A673 (cell line): ENCODE results near the gene TRIM10. TPM values are rescaled to one million over a fixed set of nuclear protein-coding genes. Genes with fewer than 3 reads are reported as not detected.
"Not testable (repeated sequence)": the region's sequence is repeated elsewhere in the genome, so short reads cannot be mapped to it uniquely, and the experiment has no call there.

Experiments used
- BruUV-seq: library from RNA; stranded (reverse); fragments of 400-500 nt; replicated peaks from 2 replicates; lab custom pipeline; 2021; lab: Mats Ljungman, UMichigan
- CTCF ChIA-PET: fragments of 300-600 bp; sonication (Branson Sonifier 250); formaldehyde crosslinking; loops from one replicate; lab custom pipeline; 2022; ENCODE audit warnings: antibody characterized with exemption; lab: Charles Lee
- POLR2A ChIA-PET: fragments of 300-600 bp; sonication (Branson Sonifier 250); formaldehyde crosslinking; loops from one replicate; lab custom pipeline; 2022; ENCODE audit warnings: antibody characterized with exemption; ENCODE audit not compliant: low non-redundant PET; lab: Charles Lee
- DNase-seq: peaks from one replicate; pipeline ENCODE4 v3.0.0-alpha.2; 2015; ENCODE audit warnings: low spot score
- H3K27ac ChIP-seq: fragments of 200-600 bp; sonication (generic); 2 replicates; pipeline ENCODE4 v1.5.1; 2016; ENCODE audit warnings: mixed run types, low read depth, mild to moderate bottlenecking, mixed read lengths, antibody characterized with exemption, low read length; ENCODE audit not compliant: poor library complexity, severe bottlenecking
- H3K27me3 ChIP-seq: fragments of 200-600 bp; sonication (generic); replicated peaks from 2 replicates; pipeline ENCODE4 v1.6.1; 2017; ENCODE audit warnings: mixed run types, low read depth, mild to moderate bottlenecking, mixed read lengths, antibody characterized with exemption, low read length; ENCODE audit not compliant: insufficient read depth, poor library complexity
- H3K36me3 ChIP-seq: fragments of 200-600 bp; sonication (generic); 2 replicates; pipeline ENCODE4 v1.6.1; 2016; ENCODE audit warnings: mixed run types, mild to moderate bottlenecking, mixed read lengths, antibody characterized with exemption, low read length; ENCODE audit not compliant: insufficient read depth, poor library complexity, severe bottlenecking
- H3K4me1 ChIP-seq: fragments of 200-600 bp; sonication (generic); 2 replicates; pipeline ENCODE4 v1.6.1; 2017; ENCODE audit warnings: mixed run types, mild to moderate bottlenecking, mixed read lengths, antibody characterized with exemption, low read length; ENCODE audit not compliant: insufficient read depth, poor library complexity, severe bottlenecking
- H3K4me3 ChIP-seq: fragments of 200-600 bp; sonication (generic); 2 replicates; pipeline ENCODE4 v1.5.1; 2016; ENCODE audit warnings: low read depth, mixed run types, mild to moderate bottlenecking, mixed read lengths, low read length; ENCODE audit not compliant: poor library complexity, severe bottlenecking
- H3K9me3 ChIP-seq: fragments of 200-600 bp; sonication (generic); 2 replicates; pipeline ENCODE4 v1.6.1; 2016; ENCODE audit warnings: mixed run types, low read depth, mild to moderate bottlenecking, mixed read lengths, antibody characterized with exemption, low read length; ENCODE audit not compliant: poor library complexity, severe bottlenecking
- EZH2 ChIP-seq: fragments of 200-600 bp; sonication (generic); IDR thresholded peaks from 2 replicates; pipeline ENCODE4 v1.6.1; 2017; ENCODE audit warnings: borderline replicate concordance, low read depth, mild to moderate bottlenecking, mixed read lengths, antibody characterized with exemption, low read length; ENCODE audit not compliant: poor library complexity, severe bottlenecking
- intact Hi-C: fragments of 100-400 bp; cut with micrococcal nuclease; formaldehyde crosslinking; loops from one replicate; pipeline ENCODE4 v1.10.0; 2022; ENCODE audit not compliant: unreplicated experiment
- total RNA-seq: library from RNA; stranded (reverse); gene quantifications from 2 replicates; pipeline ENCODE4 v1.2.3, GENCODE V29; 2021
- TF ChIP-seq, protein P1 (sequence below): fragments of 300-800, 200-600 bp; sonication (generic); conservative IDR thresholded peaks from 2 replicates; pipeline ENCODE4 v1.5.1; 2017; ENCODE audit warnings: low read depth, mild to moderate bottlenecking, antibody characterized with exemption, low read length, moderate library complexity, mixed read lengths

Gene TRIM10
- total RNA-seq, 1 experiment from 2014 or later, result not detected

GRCh38 chr6:30143780-30144179 is 17.2 kb downstream of the TRIM10 start:
- Histone ChIP-seq H3K36me3 (no peaks in the 10 kb centered on the region), H3K27ac (no peak overlapping the region), H3K27me3 (peaks cover 22% of the 10 kb centered on the region), H3K4me3 (no peak overlapping the region), H3K9me3 (no peaks in the 10 kb centered on the region), H3K4me1 (no peaks in the 10 kb centered on the region)
- no peak for DNase-seq
- TF ChIP-seq, protein P1, sequence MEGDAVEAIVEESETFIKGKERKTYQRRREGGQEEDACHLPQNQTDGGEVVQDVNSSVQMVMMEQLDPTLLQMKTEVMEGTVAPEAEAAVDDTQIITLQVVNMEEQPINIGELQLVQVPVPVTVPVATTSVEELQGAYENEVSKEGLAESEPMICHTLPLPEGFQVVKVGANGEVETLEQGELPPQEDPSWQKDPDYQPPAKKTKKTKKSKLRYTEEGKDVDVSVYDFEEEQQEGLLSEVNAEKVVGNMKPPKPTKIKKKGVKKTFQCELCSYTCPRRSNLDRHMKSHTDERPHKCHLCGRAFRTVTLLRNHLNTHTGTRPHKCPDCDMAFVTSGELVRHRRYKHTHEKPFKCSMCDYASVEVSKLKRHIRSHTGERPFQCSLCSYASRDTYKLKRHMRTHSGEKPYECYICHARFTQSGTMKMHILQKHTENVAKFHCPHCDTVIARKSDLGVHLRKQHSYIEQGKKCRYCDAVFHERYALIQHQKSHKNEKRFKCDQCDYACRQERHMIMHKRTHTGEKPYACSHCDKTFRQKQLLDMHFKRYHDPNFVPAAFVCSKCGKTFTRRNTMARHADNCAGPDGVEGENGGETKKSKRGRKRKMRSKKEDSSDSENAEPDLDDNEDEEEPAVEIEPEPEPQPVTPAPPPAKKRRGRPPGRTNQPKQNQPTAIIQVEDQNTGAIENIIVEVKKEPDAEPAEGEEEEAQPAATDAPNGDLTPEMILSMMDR, result no peak
- no peak for TF ChIP-seq EZH2
- no TSS peak for BruUV-seq
- intact Hi-C loops, result no loop called here
- POLR2A ChIA-PET, result no interaction called here
- CTCF ChIA-PET, result interaction anchor here (1.2 kb wide), 1 partner anchor 13 kb away, joined by 4 read pairs; no protein-coding TSS in a partner anchor

- Histone ChIP-seq H3K4me1 (no peaks in the 10 kb centered on the region), H3K9me3 (no peaks in the 10 kb centered on the region), H3K27ac (no peak overlapping the region), H3K27me3 (peaks cover 22% of the 10 kb centered on the region), H3K4me3 (no peak overlapping the region), H3K36me3 (no peaks in the 10 kb centered on the region)
- BruUV-seq, result no TSS peak
- intact Hi-C loops, result no loop called here
- DNase-seq, result no peak
- TF ChIP-seq EZH2, result no peak
- TF ChIP-seq, protein P1, result no peak
- CTCF ChIA-PET, result interaction anchor here (1.6 kb wide), 1 partner anchor 10 kb away, joined by 3 read pairs; no protein-coding TSS in a partner anchor
- POLR2A ChIA-PET, result no interaction called here
Measured at GRCh38 chr6:30142665-30143064, 18.3 kb downstream of the TRIM10 start.

- intact Hi-C loops, CTCF ChIA-PET, POLR2A ChIA-PET, BruUV-seq, H3K4me3 ChIP-seq, DNase-seq, H3K4me1 ChIP-seq, H3K36me3 ChIP-seq, H3K9me3 ChIP-seq, H3K27ac ChIP-seq: not testable (repeated sequence)
- H3K27me3 ChIP-seq, result peaks cover 22% of the 10 kb centered on the region
Measured at GRCh38 chr6:30140240-30140639, 20.8 kb downstream of the TRIM10 start.
